Measurements from ENCODE around the gene ECI1.

DNA sequence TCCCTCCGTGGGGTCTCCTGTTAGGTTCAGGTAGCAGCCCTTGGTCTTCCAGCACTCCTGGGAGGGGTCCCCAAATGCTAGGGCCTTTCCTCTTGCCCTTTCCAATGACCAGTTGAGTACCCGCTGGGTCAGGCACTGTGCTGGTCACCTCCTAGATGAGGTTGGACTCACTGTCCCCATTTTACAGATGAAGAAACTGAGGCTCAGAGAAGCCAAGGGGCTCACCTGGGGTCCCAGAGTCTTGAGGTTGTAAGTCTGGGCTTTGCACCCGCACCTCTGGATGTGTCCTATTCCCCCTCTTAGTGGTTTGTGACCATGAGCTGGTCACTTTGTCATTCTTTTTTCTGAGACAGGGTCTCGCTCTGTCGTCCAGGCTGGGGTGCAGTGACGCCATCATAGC, 53.6 kb downstream of the ECI1 start:
- TF ChIP-seq, protein P1, sequence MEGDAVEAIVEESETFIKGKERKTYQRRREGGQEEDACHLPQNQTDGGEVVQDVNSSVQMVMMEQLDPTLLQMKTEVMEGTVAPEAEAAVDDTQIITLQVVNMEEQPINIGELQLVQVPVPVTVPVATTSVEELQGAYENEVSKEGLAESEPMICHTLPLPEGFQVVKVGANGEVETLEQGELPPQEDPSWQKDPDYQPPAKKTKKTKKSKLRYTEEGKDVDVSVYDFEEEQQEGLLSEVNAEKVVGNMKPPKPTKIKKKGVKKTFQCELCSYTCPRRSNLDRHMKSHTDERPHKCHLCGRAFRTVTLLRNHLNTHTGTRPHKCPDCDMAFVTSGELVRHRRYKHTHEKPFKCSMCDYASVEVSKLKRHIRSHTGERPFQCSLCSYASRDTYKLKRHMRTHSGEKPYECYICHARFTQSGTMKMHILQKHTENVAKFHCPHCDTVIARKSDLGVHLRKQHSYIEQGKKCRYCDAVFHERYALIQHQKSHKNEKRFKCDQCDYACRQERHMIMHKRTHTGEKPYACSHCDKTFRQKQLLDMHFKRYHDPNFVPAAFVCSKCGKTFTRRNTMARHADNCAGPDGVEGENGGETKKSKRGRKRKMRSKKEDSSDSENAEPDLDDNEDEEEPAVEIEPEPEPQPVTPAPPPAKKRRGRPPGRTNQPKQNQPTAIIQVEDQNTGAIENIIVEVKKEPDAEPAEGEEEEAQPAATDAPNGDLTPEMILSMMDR (IDR thresholded peaks at IDR 0.05; ENCODE audit: low read length) = no peak
- no peak for TF ChIP-seq EZH2 (IDR thresholded peaks at IDR 0.05; ENCODE audit: borderline replicate concordance, low read length)
